HEK293T (cell line): ENCODE measurements around the gene BAHD1.

Experiments
- ARNT ChIP-seq: fragments of 450-650 bp; IDR thresholded peaks from 2 replicates; pipeline ENCODE4 v1.6.1; 2017; ENCODE audit warnings: mild to moderate bottlenecking
- BHLHE40 ChIP-seq: fragments of 450-650 bp; IDR thresholded peaks from 2 replicates; pipeline ENCODE4 v1.6.1; 2016; ENCODE audit warnings: mild to moderate bottlenecking, moderate library complexity, borderline replicate concordance
- ELF4 ChIP-seq: fragments of 450-650 bp; IDR thresholded peaks from 2 replicates; pipeline ENCODE4 v1.6.1; 2017; ENCODE audit warnings: antibody characterized with exemption
- FOXA1 ChIP-seq: fragments of 450-650 bp; IDR thresholded peaks from 2 replicates; pipeline ENCODE4 v1.6.1; 2016; ENCODE audit warnings: mild to moderate bottlenecking
- FOXK2 ChIP-seq: fragments of 450-650 bp; IDR thresholded peaks from 2 replicates; pipeline ENCODE4 v1.6.1; 2016; ENCODE audit warnings: mild to moderate bottlenecking
- FOXM1 ChIP-seq: fragments of 450-650 bp; IDR thresholded peaks from 2 replicates; pipeline ENCODE4 v1.6.1; 2017; ENCODE audit warnings: mild to moderate bottlenecking, borderline replicate concordance
- NFRKB ChIP-seq: fragments of 450-650 bp; IDR thresholded peaks from 2 replicates; pipeline ENCODE4 v1.6.1; 2016; ENCODE audit warnings: mild to moderate bottlenecking, moderate library complexity
- PKNOX1 ChIP-seq: fragments of 450-650 bp; IDR thresholded peaks from 2 replicates; pipeline ENCODE4 v1.6.1; 2016
- SP1 ChIP-seq: fragments of 450-650 bp; IDR thresholded peaks from 2 replicates; pipeline ENCODE4 v1.6.1; 2017
- TARDBP ChIP-seq: fragments of 450-650 bp; IDR thresholded peaks from 2 replicates; pipeline ENCODE4 v1.6.1; 2016

GRCh38 chr15:40458495-40459371 lies 18.0 kb downstream of the BAHD1 start:
- TF ChIP-seq SP1 (no peak), NFRKB (no peak), ARNT (no peak), PKNOX1 (no peak), FOXM1 (no peak), BHLHE40 (no peak), ELF4 (no peak), FOXA1 (no peak), TARDBP (no peak), FOXK2 (no peak)
